Neural progenitor cell (in vitro differentiated cells): Measurements from ENCODE around the gene B3GALT5.

Experiments
- CTCF ChIP-seq: fragments of 200-600 bp; sonication (generic); IDR thresholded peaks from 2 replicates; pipeline ENCODE4 v1.5.1; 2017; ENCODE audit warnings: antibody characterized with exemption, mild to moderate bottlenecking
- EZH2 ChIP-seq: fragments of 200-600 bp; sonication (generic); IDR thresholded peaks from 2 replicates; pipeline ENCODE4 v1.6.1; 2017; ENCODE audit warnings: antibody characterized with exemption, mild to moderate bottlenecking, moderate library complexity

GRCh38 chr21:39612233-39613040 lies at the start of gene B3GALT5:
- peak; percentile 41 for TF ChIP-seq CTCF
- TF ChIP-seq EZH2, result no peak
